GM19035 (cell line): ENCODE measurements around the gene PLCD1.
"Not testable (repeated sequence)": the region's sequence is repeated elsewhere in the genome, so short reads cannot be mapped to it uniquely, and the experiment has no call there.

Experiments
- ATAC-seq: cut with Tn5 transposase; IDR thresholded peaks from one replicate; pipeline ENCODE4 v1.9.1; 2021; ENCODE audit not compliant: unreplicated experiment

The PLCD1 gene

DNA sequence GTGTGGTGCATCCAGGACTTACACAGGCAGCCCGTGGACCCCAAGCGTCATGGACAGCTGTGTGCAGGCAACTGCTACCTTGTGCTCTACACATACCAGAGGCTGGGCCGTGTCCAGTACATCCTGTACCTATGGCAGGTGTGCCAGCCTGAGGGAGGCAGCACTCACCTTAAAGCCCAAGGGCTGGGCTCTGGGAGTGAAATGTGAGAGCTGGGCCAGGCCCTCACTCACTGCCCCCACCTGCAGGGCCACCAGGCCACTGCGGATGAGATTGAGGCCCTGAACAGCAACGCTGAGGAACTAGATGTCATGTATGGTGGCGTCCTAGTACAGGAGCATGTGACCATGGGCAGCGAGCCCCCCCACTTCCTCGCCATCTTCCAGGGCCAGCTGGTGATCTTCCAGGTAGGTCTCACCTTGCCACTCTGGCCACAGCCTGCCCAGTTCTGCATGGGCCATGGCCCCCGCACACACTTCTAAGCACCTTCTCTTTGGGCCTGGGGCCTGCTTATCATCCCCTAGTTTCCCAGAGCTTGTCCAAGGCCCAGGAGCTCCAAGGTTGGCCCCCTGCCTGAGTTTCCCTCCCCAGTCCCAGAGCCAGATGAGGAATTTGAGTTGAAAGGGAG lies 27.9 kb downstream of the PLCD1 start:
- no peak for ATAC-seq

DNA sequence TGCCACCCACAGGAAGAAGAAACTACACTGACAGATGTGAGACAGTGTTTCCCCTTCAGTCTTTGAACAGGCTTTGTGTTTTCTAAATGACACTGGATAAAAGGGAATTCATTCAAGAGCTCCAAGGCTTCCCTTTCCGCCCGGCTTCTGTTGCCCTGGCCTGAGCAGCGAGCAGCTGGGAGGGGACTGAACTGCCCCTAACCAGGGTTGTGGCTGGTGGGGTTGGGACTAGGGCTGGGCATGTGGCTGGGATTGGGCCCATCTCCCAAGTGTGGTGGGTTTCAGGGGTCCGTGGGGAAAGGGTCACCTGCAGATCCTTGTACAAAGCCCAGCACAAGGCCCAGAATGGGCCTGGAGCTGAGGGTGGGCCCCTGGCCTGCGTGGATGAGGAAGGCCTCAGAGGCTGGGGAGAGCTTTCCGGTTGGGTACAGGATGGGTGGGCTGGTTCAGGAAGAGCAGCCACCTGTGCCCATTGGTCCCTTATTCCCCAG lies 28.4 kb downstream of the PLCD1 start:
- ATAC-seq, result no peak

DNA sequence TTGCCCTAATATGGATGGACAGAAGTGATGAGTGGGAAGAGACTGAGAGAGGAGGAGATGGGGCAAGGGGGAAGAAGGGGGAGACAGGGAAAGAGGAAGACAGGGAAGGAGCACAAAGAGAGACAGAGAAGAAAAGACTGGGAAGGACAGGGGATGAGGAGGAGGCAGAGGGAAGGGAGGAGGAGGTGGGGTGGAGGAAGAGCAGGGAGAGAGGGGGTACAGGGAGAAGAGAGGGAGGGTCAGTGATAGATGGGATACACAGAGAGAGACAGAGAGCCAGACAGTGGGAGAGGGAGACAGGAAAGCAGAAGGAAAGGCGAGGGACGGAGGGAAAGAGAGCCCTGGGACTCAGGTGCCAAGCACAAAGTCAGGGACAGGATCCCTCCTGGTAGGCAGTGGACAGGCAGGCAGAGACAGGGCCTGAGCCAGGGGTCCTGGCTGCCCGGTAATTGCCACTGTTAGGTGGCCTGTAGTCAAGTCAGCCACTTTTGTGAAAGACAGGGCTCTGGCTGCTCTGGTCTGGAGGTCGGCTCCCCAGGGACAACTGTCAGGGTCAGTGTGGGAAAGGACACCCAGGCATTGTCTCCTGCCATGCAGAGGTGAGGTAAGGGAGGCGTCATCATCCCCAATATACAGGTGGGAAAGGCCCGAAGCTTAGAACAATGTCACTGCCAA lies 29.1 kb downstream of the PLCD1 start:
- ATAC-seq, result no peak

GRCh38 chr3:37999836-38000235 lies 29.6 kb downstream of the PLCD1 start:
- no peak for ATAC-seq

DNA sequence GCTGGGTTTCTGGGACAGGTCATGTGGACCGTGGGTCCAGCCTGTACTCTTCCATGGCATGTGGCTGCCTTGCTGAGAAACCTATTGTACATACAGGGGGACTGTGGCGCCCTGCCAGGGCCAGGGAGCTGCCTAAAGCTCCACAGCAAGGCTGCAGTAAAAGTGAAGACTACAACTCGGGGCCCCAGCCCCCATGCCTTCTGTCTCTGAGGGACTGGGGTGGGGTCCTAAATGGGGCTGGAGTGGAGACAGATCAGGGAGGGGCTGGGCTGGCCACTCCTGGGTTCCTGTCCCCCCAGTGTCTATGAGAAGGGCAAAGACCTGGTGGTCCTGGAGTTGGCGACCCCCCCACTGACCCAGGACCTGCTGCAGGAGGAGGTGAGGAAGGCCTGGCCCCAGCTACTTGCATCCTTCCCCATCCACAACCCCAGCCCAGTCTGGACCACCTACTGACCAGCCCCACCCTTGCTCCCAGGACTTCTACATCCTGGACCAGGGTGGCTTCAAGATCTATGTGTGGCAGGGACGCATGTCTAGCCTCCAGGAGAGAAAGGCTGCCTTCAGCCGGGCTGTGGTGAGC lies 31.6 kb downstream of the PLCD1 start:
- no peak for ATAC-seq

DNA sequence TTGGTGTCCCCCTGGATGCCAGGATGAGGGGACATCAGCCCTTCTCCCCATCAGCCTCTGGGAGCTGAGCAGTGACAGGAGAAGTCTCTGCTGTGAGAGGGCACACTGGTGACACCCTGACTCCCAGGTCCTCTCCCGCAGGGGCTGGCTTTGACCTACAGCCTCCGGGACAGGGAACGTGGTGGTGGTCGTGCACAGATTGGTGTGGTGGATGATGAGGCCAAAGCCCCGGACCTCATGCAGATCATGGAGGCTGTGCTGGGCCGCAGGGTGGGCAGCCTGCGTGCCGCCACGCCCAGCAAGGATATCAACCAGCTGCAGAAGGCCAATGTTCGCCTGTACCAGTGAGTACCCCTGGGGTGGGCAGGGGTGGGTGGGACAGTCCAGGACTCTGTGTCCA lies 32.1 kb downstream of the PLCD1 start:
- no peak for ATAC-seq

- ATAC-seq, result peak; percentile 48
These were observed 32.6 kb downstream of the PLCD1 start for GRCh38 chr3:37996785-37997301.

DNA sequence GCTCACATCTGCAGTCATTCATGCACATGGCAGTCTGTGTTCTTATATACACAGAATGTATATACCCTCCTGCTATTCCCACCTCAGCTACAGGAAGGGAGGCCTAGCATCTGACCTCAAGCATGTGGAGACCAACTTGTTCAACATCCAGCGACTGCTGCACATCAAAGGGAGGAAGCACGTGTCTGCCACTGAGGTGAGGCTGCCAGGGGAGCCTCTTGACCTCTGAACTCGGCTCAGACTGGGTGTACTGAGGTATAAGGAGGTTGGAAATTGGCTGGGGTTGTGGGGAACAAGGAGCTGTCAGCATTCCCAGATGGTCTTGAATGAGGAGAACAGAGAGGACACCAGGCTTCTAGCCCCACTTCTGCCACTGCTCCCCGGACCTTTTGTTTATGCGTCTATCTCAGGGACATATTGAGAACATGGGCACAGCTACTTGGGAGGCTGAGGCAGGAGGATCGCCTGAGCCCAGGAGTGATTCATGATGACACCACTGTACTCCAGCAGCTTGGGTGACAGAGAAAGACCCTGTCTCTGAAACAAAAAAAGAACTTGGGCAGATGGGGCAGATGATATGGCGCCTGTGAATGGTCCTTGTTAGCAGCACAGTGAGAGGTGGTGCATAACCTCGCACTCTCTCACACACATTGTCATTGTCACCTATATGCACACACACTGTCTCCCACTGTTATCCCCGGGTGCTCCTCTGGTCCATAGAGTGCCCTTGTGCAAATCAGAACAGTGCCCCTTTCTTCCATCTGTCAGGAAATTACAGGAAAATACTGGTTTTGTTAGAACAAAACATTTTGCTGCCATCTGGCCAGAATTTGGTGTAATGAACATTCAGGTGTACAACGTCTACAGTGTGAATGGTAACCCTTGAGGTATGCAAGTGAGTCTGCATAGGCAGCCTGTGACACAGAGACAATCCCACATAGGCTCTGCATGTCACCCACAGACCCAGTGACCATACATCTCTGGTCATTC lies 33.5 kb downstream of the PLCD1 start:
- no peak for ATAC-seq

DNA sequence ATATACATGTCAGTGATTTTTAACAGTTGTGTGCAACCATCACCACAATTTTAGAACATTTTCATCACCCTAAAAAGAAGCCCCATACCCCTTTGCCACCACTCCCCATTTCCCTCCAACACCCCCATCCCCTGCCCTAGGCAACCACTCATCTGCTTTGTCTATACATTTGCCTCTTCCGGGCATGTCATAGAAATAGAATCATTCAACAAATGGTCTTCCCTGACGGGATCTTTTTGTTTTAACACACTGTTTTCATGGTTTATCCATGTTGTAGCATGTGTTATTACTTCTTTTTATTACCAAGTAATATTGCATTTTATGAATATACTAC lies 34.8 kb downstream of the PLCD1 start:
- no peak for ATAC-seq

- peak; percentile 55 for ATAC-seq
These were observed 35.4 kb downstream of the PLCD1 start for GRCh38 chr3:37993820-37994638.

DNA sequence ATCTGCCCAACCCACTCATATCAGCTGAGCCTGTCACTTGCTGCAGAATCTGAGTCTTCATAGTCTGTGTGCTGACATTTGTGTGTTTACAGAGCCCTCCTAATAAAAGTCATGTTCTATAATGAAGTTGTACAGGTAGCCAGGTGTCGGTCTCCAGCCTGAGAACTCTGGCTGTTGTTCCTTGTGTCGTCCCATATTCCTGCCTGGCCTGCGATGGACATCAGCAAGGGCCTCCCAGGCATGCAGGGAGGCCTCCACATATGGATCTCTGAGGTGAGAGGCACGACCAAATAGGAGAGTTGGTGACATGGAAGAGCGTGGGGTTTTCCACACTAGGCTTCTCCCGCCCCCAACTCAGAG lies 36.0 kb downstream of the PLCD1 start:
- no peak for ATAC-seq

DNA sequence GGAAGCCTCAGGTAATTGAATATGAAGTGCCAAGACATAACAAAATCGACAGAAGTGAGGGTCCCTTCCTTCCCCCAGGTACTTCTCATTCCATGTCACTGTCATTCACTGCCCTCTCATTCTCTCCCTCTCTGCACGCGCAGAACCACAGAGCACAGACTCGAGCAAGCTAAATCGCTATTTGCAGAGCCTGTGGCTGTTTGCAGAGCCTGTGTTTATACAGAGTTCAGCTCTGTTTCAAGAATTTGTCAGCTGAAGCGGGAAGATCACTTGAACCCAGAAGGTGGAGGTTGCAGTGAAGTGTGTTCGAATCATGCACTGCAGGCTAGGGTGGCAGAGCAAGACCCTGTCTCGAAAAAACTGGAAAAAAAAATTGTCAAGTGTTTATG lies 36.4 kb downstream of the PLCD1 start:
- no peak for ATAC-seq

DNA sequence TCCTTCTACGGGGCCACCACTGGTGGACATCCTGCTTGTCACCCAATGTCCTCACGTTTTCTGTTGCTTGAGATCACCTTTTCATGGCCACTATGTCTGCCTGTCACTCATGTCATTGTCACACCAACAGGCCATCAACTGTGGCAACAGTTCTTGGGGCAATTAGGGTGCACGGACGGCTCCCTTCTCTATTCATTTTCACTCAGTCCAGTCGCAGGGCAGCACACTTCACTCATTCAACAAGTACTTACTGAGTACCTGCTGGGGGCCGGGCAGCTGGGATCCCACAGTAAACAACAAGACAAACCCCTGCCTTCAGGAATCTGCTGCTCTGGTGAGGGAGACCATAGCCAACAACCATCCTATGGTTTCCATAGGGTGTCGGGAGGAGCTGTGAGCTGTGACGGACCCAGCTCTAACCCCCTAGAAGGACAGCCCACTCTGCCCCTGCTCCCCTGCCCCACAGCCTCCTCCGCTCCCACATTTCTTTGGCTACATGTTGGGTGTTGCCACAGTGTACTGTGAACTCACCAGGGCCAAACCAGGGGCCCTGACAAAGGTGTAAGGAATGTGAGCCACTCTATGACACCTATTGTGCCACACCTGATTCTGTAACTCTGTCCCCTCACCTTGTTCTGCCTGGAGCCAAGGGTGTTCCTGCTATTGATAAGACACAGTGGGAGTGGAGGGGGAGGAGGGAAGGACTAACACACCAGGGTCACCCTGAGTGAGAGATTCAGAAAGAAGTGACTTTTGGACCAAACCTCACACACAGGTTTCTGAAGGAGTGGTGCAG lies 37.0 kb downstream of the PLCD1 start:
- no peak for ATAC-seq

DNA sequence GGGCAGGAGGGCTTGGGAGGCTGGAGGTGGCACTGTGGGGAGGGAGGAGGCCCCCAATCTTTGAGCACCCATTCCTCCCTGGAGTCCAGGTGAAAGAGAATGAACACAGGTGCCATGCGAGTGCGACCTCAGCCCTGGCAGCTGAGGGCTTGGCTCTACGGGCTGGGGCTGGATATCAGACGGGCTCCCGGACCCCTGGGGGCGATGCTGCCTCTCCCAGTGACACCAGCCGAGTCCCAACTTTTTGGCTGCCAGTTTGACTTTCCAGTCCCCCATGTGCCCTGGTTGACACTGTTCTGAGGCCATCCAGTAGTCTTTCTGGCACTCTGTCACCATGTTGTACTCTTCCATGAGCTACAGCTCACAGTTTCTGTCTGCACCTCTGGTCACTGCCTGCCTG lies 37.6 kb downstream of the PLCD1 start:
- ATAC-seq, result no peak

DNA sequence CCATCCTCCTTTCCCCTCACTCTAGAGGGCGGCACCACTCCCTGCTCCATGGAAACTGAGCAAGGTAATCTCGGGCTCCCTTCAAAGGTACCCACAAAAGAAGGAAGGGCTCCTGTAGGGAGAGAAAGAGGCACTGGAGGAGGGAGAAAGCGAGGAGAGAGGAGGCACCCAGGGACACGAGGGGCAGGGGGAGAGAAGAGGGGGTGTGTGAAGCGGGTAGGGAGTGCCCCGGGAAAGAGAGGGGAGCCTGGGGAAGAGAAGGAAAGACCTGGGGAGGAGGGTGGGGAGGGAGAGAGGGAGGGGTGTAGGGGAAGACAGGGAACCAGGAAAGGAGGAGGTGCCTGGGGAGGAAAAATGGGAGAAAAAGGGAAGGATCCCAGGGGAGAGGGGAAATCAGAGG lies 38.3 kb downstream of the PLCD1 start:
- no peak for ATAC-seq

DNA sequence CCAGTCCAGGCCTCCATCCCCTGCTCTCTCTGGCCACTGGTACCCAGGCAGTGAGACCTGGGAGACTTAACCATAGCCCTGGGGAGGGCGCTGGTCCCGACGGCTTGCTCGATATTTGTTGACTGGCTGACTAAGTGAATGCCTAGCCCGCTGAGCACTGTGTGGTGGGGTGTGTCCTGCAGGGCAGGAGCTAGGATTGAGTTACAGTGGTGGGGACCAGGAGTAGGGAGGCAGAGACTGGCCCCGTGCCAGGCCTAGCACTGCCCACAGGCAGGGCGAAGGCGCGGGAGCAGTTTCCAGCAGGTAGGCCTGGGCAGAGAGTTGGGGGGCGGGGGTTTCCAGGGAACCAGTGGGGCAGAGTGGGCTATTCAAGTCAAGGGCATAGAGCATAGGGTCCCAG lies 38.9 kb downstream of the PLCD1 start, which contains the start of gene VILL:
VILL (plus strand) TSS at position 260 of the 400 bp plus-strand sequence. CDS start 2,887 bp downstream, outside the sequence.
- no peak for ATAC-seq

DNA sequence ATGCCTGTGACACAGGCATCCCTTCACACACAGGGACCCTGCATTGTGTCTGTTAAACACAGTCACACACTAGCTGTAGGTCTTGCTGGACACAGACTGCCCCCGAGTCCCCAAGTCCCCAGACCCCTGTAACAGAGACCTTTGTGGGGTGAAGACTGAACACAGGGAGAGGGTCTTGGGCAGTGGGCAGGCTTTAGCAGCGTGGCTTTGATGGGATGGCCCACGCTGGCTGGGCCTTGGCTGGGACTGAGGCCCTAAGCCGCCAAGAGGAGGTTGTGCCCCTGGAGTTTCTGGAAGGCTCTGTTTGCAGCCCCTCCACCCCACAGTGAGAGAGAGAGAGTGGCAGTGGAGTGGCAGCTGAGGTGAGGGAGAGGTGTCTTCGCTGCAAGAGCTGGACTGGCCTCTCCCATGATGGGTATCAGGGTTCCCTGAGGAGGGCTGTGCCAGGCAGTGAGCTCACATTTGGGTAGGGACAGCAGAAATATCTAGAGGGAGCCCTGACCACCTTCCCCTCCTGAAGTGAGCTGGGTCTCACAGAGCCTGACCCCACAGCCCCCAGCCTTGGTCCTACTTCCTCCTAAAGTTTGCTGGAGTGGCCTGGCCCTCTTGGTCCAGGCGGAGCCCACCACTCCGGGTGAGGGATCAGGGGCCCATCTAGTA lies 39.5 kb downstream of the PLCD1 start:
- ATAC-seq, result no peak

DNA sequence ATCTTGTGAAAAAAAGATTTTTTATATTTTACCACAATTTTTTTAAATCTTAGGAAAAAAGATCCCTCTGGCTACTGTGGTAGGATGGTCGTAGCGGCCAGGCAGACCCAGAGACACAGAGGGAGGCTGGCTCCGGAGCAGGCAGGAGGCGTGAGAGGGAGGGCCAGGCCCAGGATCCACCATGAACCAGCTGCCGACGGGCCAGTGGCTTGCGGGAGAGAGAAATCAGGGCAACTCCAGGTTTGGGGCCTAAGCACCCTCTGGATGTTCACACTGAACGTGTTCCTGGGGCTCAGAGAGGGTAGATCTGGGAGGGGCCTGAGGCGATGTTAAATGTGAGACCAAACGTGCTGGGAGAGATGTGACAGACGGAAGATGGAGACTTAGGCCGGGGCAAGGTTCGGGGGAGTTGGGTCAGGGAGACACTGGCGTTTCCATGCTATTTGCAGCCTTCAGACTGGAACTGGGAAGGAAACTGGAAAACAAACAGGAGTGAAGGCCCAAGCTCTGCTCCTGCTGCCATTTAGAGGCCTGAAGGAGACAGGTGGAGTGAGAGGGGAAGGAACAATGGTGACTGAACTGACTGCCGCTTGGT lies 40.4 kb downstream of the PLCD1 start:
- no peak for ATAC-seq

DNA sequence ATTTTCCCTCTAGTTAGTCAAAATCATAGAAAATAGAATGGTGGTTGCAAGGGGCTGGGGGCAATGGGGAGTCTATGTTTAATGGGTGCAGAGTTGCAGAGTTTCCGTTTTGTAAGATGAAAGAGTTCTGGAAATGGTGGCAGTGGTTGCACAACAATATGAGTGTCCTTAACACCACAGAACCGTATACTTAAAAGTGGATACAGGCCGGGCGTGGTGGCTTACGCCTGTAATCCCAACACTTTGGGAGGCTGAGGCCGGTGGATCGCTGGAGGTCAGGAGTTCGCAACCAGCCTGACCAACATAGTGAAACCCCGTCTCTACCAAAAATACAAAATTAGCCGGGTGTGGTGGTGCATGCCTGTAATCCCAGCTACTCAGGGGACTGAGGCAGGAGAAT lies 41.1 kb downstream of the PLCD1 start:
- ATAC-seq, result not testable (repeated sequence)
